ENCODE data around the gene ASCC3. TPM values are rescaled to one million over a fixed set of nuclear protein-coding genes. Genes with fewer than 3 reads are reported as not detected.
A peak's percentile ranks its signal among the peaks of the same experiment; 100 is the strongest.

Gene ASCC3, protein sequence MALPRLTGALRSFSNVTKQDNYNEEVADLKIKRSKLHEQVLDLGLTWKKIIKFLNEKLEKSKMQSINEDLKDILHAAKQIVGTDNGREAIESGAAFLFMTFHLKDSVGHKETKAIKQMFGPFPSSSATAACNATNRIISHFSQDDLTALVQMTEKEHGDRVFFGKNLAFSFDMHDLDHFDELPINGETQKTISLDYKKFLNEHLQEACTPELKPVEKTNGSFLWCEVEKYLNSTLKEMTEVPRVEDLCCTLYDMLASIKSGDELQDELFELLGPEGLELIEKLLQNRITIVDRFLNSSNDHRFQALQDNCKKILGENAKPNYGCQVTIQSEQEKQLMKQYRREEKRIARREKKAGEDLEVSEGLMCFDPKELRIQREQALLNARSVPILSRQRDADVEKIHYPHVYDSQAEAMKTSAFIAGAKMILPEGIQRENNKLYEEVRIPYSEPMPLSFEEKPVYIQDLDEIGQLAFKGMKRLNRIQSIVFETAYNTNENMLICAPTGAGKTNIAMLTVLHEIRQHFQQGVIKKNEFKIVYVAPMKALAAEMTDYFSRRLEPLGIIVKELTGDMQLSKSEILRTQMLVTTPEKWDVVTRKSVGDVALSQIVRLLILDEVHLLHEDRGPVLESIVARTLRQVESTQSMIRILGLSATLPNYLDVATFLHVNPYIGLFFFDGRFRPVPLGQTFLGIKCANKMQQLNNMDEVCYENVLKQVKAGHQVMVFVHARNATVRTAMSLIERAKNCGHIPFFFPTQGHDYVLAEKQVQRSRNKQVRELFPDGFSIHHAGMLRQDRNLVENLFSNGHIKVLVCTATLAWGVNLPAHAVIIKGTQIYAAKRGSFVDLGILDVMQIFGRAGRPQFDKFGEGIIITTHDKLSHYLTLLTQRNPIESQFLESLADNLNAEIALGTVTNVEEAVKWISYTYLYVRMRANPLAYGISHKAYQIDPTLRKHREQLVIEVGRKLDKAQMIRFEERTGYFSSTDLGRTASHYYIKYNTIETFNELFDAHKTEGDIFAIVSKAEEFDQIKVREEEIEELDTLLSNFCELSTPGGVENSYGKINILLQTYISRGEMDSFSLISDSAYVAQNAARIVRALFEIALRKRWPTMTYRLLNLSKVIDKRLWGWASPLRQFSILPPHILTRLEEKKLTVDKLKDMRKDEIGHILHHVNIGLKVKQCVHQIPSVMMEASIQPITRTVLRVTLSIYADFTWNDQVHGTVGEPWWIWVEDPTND (N-terminal part only)
- 35.2 TPM for polyA plus RNA-seq (2013, experiment 1 of 2)
- 36.0 TPM for polyA plus RNA-seq (2013, experiment 2 of 2)

DNA sequence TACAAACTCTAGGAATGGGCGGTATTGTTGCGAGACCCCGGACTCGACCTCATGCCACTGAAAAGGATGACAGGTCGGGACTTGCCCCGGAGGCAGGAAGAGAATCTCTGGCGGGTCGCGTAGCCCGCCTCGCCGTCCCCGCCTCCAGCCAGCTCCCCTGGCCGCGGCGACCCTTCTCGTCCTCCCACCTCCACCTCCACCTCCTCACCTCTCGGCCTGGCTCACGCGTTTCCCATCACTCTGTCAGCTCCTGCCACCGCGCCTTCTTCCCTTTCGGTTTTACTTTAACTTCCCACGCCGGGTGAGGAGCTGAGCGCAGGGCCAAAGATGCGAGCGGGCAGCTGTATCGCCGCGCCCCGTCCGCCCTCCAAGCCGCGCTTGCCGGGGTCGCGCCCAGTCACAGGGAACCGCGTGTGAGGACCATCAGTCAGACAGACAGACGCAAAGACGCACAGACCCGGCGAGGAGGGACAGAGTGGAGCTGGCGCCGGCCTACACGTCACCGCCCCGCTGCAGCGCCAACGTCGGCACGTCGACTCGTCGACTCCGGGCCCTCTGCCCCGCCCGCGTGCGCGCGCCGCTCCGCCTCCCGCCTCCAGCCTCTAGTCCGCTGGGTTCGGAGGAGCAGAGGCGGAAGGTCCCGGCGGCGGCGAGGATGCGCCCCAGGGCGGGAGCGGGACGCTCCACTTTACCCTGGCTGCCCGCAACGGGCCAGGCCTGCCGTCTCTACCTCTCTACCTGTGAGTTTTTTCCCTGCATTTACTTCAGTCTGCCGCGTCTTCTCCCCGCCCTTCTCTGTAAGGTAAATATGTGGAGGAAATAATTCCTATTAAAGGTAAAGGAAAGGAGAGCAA lies at the start of gene ASCC3:
ASCC3 (minus strand) TSS at position 477 of the 854 bp plus-strand sequence. CDS start 13,332 bp downstream, outside the sequence.
- peak within 1 kb of the TSS; percentile 90 for H3K9ac ChIP-seq (ENCODE audit: low read length)
- H4K5ac ChIP-seq (ENCODE audit: low read length) = no peak within 1 kb of the TSS
- peak within 1 kb of the TSS; percentile 76 for H3K4me2 ChIP-seq (ENCODE audit: low read length)
- peak within 1 kb of the TSS; percentile 65 for H3K27ac ChIP-seq (ENCODE audit: low read depth, low read length)
- no peak within 1 kb of the TSS for H4K8ac ChIP-seq (ENCODE audit: low read depth, low read length)
- H3K36me3 ChIP-seq (ENCODE audit: control insufficient read depth, insufficient read depth, low read length) = no peaks in the 10 kb centered on the region
- H2BK5ac ChIP-seq (ENCODE audit: low read length) = peak within 1 kb of the TSS; percentile 55
- H2AK5ac ChIP-seq (ENCODE audit: low read length) = no peak within 1 kb of the TSS
- H3K4me3 ChIP-seq (ENCODE audit: low read length) = peak within 1 kb of the TSS; percentile 80
- H3K23ac ChIP-seq (ENCODE audit: low read length) = peak within 1 kb of the TSS; percentile 33
- H2BK120ac ChIP-seq (ENCODE audit: low read depth, low read length) = no peak within 1 kb of the TSS
- H3K4me1 ChIP-seq (ENCODE audit: control insufficient read depth, low read depth, low read length) = peaks cover 8% of the 10 kb centered on the region
- peak within 1 kb of the TSS; percentile 96 for H3K56ac ChIP-seq (ENCODE audit: low read length)
- WGBS (ENCODE audit: extremely low coverage, insufficient coverage, low lambda C conversion rate) = no CpG with 5 or more reads among the region's 83 CpGs
- H2BK15ac ChIP-seq (replicated peaks; ENCODE audit: low read depth) = peak within 1 kb of the TSS; percentile 93
- no peaks in the 10 kb centered on the region for H3K27me3 ChIP-seq (ENCODE audit: insufficient read depth, low read length, poor library complexity)
- peak within 1 kb of the TSS; percentile 70 for H3K18ac ChIP-seq (ENCODE audit: low read length)
- H3K79me1 ChIP-seq (ENCODE audit: low read length) = no peaks in the 10 kb centered on the region
- peak within 1 kb of the TSS; percentile 1 for H3K4ac ChIP-seq (ENCODE audit: low read depth, low read length)
- H3K79me2 ChIP-seq (ENCODE audit: control insufficient read depth, insufficient read depth, low read length) = peaks cover 25% of the 10 kb centered on the region
- peak; percentile 95 for DNase-seq

DNA sequence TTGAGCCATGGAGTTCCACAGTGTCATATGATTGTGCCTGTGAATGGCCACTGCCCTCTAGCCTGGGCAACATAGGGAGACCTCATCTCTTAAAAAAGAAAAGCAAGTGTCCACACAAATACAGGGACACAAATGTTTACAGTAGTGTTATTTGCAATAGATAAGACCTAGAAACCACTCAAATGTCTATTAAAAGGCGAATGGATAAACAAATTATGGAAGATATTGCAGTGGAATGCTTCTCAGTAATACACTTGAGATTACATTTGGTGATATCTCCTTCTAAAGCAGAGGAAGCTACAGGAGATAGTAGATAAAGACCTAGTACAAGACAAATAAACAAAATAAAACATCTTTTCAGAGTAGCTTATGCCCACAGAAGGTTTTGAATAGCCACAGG lies 44.6 kb upstream of the ASCC3 start:
- Histone ChIP-seq H3K27ac (ENCODE audit: low read depth, low read length) (no peak overlapping the region), H3K79me1 (ENCODE audit: low read length) (no peaks in the 10 kb centered on the region), H3K4me3 (ENCODE audit: low read length) (no peak overlapping the region), H3K27me3 (ENCODE audit: insufficient read depth, low read length, poor library complexity) (no peaks in the 10 kb centered on the region), H3K36me3 (ENCODE audit: control insufficient read depth, insufficient read depth, low read length) (no peaks in the 10 kb centered on the region), H3K56ac (ENCODE audit: low read length) (no peak overlapping the region), H2BK5ac (ENCODE audit: low read length) (no peak overlapping the region), H3K4me1 (ENCODE audit: control insufficient read depth, low read depth, low read length) (no peaks in the 10 kb centered on the region), H3K9ac (ENCODE audit: low read length) (no peak overlapping the region), H2BK120ac (ENCODE audit: low read depth, low read length) (no peak overlapping the region), H3K4me2 (ENCODE audit: low read length) (no peak overlapping the region), H3K79me2 (ENCODE audit: control insufficient read depth, insufficient read depth, low read length) (no peaks in the 10 kb centered on the region), H3K18ac (ENCODE audit: low read length) (no peak overlapping the region), H3K23ac (ENCODE audit: low read length) (no peak overlapping the region), H2BK15ac (replicated peaks; ENCODE audit: low read depth) (no peak overlapping the region), H3K4ac (ENCODE audit: low read depth, low read length) (no peak overlapping the region), H4K5ac (ENCODE audit: low read length) (no peak overlapping the region), H4K8ac (ENCODE audit: low read depth, low read length) (no peak overlapping the region), H2AK5ac (ENCODE audit: low read length) (no peak overlapping the region)
- WGBS (ENCODE audit: extremely low coverage, insufficient coverage, low lambda C conversion rate) = no CpG with 5 or more reads among the region's 1 CpG
- DNase-seq = no peak

DNA sequence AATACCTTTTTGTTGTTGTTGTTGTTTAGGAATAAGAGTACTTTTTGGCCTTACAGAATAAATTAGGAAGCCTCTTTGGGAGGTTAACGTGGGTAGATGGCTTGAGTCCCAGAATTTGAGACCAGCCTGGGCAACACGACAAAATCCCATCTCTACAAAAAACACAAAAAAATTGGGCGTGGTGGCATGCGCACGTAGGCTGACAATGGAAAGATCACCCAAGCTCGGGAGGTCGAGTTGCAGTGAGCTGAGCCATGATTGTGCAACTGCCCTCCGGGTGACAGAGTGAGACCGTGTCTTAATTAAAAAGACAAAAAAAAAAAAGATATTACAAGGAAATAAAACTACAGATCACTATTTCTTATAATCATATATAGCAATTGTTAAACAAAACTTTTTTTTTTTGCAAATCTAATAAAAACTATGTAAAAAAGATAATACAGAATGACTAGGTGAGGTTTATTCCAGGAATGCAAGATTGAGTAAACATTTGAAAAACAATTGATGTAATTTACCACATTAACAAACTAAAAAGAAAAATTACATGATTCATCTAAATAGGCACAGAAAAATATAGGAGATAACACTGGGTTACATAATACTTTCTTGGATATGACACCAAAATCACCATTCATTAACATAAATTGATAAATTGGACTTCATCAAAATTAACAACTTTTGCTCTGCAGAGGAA lies 43.6 kb upstream of the ASCC3 start:
- H3K4me3 ChIP-seq (ENCODE audit: low read length) = no peak overlapping the region
- H4K8ac ChIP-seq (ENCODE audit: low read depth, low read length) = no peak overlapping the region
- no CpG with 5 or more reads among the region's 9 CpGs for WGBS (ENCODE audit: extremely low coverage, insufficient coverage, low lambda C conversion rate)
- H3K23ac ChIP-seq (ENCODE audit: low read length) = no peak overlapping the region
- no peak overlapping the region for H3K4ac ChIP-seq (ENCODE audit: low read depth, low read length)
- H2AK5ac ChIP-seq (ENCODE audit: low read length) = no peak overlapping the region
- H4K5ac ChIP-seq (ENCODE audit: low read length) = no peak overlapping the region
- H3K56ac ChIP-seq (ENCODE audit: low read length) = no peak overlapping the region
- DNase-seq = no peak
- H3K27me3 ChIP-seq (ENCODE audit: insufficient read depth, low read length, poor library complexity) = no peaks in the 10 kb centered on the region
- no peaks in the 10 kb centered on the region for H3K79me2 ChIP-seq (ENCODE audit: control insufficient read depth, insufficient read depth, low read length)
- H3K4me1 ChIP-seq (ENCODE audit: control insufficient read depth, low read depth, low read length) = no peaks in the 10 kb centered on the region
- no peaks in the 10 kb centered on the region for H3K79me1 ChIP-seq (ENCODE audit: low read length)
- no peak overlapping the region for H3K9ac ChIP-seq (ENCODE audit: low read length)
- H2BK5ac ChIP-seq (ENCODE audit: low read length) = no peak overlapping the region
- no peak overlapping the region for H2BK120ac ChIP-seq (ENCODE audit: low read depth, low read length)
- no peaks in the 10 kb centered on the region for H3K36me3 ChIP-seq (ENCODE audit: control insufficient read depth, insufficient read depth, low read length)
- no peak overlapping the region for H2BK15ac ChIP-seq (replicated peaks; ENCODE audit: low read depth)
- H3K18ac ChIP-seq (ENCODE audit: low read length) = no peak overlapping the region
- H3K4me2 ChIP-seq (ENCODE audit: low read length) = no peak overlapping the region
- H3K27ac ChIP-seq (ENCODE audit: low read depth, low read length) = no peak overlapping the region

DNA sequence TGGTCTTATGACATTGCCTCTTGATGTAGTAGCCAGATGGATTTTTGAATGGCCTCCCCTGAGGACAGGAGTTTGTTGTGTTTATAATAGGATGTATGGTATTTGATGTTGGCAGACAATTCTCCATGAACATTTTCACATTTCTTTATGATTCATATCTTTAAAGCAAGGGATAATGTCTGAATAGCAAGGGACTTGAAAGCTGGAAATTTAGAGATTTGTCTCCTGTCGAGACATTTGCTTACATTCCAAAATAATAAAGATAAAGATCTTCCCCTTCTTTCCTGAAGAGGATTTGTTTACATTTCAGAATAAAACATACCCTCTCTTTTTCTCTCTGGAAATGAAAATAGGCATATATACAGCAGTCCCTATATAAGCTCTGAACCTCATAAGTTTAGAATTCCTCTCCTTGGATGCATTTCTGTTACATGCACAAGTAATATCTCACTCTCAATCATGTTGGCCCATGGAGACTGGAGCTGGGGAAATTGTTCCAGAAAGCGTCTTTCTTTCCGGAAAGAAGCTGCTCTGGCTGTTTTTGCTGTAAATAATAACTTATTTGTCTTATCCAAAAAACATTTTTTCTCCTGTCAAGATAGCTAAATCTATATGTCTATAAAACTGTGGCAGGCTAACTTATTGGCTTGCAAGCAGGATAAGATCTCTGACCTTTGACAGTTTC lies 42.5 kb upstream of the ASCC3 start:
- H2BK15ac ChIP-seq (replicated peaks; ENCODE audit: low read depth) = no peak overlapping the region

More for the DNA sequence above, 42.5 kb upstream of the ASCC3 start:
- Histone ChIP-seq H2BK5ac (ENCODE audit: low read length) (no peak overlapping the region), H2AK5ac (ENCODE audit: low read length) (no peak overlapping the region), H3K79me2 (ENCODE audit: control insufficient read depth, insufficient read depth, low read length) (no peaks in the 10 kb centered on the region), H2BK120ac (ENCODE audit: low read depth, low read length) (no peak overlapping the region), H3K56ac (ENCODE audit: low read length) (no peak overlapping the region), H4K8ac (ENCODE audit: low read depth, low read length) (no peak overlapping the region), H3K4me1 (ENCODE audit: control insufficient read depth, low read depth, low read length) (no peaks in the 10 kb centered on the region), H3K23ac (ENCODE audit: low read length) (no peak overlapping the region), H4K5ac (ENCODE audit: low read length) (no peak overlapping the region), H3K4me3 (ENCODE audit: low read length) (no peak overlapping the region), H3K4ac (ENCODE audit: low read depth, low read length) (no peak overlapping the region), H3K4me2 (ENCODE audit: low read length) (no peak overlapping the region), H3K79me1 (ENCODE audit: low read length) (no peaks in the 10 kb centered on the region), H3K27ac (ENCODE audit: low read depth, low read length) (no peak overlapping the region), H3K36me3 (ENCODE audit: control insufficient read depth, insufficient read depth, low read length) (no peaks in the 10 kb centered on the region), H3K9ac (ENCODE audit: low read length) (no peak overlapping the region), H3K18ac (ENCODE audit: low read length) (no peak overlapping the region), H3K27me3 (ENCODE audit: insufficient read depth, low read length, poor library complexity) (no peaks in the 10 kb centered on the region)
- WGBS (ENCODE audit: extremely low coverage, insufficient coverage, low lambda C conversion rate) = no CpG with 5 or more reads among the region's 3 CpGs
- no peak for DNase-seq
